GM19463 (cell line): Measurements from ENCODE around the gene PEX1.
"Not testable (repeated sequence)": the region's sequence is repeated elsewhere in the genome, so short reads cannot be mapped to it uniquely, and the experiment has no call there.

Experiments
- ATAC-seq: cut with Tn5 transposase; IDR thresholded peaks from one replicate; pipeline ENCODE4 v1.9.1; 2021; ENCODE audit warnings: mild to moderate bottlenecking, moderate library complexity; ENCODE audit not compliant: unreplicated experiment

The PEX1 gene

DNA sequence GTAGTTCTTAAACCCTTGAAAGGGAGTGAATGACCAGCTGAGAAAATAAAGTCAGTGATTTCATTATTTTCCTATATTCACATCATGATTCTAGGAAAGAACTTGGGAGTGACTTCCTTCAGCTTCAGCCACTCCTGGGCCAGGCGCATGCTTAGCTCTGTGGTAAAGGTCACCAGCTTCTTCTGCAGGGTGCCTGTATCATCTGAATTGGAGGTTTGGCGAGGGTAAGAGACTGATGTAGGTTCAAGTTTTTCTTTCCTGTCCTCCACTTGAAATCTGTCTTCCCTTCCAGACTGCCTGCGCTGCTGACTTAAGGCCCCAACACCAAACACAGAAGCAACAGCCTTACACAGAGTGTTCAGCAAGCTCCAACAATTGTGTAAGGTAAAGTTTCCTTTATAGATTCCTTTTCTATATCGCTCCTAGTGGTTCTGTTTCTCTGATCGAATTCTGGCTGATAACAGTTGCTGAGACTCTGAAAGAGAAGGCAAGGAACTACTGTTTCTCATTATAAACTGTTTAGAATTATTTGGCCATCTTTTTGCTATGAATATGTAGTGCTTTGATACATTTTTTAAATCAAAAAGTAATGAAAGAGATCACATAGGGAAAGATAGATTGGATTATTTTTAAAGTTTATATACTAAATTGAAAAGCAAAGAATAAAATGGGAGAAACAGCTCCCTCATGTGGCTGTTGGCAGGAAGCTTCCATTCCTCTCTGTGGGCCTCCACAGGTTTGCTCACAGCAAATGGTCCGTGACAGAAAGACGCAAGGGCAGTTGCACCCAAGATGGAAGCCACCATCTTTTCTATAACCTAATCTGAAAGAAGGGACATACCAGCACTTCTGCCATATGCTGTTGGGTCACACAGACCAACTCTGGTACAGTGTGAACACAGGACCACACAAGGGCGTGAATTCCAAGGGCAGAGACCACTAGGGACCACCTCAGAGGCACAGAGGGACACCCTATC is 67.0 kb downstream of the PEX1 start:
- peak; percentile 81 for ATAC-seq

DNA sequence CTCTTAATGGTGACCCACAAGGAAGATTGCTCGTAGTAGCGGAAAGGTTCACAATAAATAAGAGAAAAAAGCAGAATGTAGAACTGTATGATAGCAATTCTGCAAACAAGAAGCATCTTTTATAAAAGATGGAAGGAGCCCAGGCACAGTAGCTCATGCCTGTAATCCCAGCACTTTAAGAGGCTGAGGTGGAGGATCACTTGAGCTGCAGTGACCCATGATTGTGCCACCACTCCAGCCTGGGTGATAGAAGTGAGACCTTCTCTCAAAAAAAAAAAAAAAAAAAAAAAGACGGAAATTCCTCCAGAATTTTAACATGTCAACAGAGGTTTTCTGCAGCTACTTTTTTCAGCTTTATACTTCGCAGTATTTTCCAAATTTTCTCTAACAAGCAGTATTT is 67.8 kb downstream of the PEX1 start:
- ATAC-seq = no peak

DNA sequence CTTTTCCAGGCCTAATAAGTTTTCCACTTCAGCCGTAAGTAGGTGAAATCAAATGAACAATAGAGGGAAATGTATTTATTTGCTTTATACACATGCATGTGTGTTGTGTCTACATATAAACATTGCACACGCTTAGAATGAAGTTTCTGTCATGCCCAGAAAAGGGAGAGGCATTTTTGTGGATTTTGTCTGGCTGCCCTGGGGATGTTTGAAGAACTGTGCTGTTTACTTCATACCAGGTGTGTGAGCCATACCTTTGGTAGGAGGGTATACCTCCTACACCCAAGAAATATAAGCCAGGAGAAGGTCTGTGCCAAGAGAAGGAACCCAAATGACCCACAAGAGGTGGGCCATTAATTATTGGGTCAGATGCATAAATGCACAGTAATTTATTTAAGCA is 68.2 kb downstream of the PEX1 start:
- ATAC-seq = no peak

DNA sequence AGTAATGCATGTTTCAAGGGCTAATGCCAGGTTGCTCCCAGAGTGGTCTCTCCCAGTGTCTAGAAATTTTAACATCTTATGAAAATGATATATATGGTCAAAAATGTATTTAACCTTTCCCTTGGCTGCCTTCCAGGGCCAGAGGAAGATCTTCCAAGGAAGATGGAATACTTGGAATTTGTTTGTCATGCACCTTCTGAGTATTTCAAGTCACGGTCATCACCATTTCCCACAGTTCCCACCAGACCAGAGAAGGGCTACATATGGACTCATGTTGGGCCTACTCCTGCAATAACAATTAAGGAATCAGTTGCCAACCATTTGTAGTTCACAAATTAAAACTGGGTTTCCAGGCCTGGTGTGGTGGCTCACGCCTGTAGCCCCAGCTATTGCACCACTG is 72.1 kb downstream of the PEX1 start:
- no peak for ATAC-seq

DNA sequence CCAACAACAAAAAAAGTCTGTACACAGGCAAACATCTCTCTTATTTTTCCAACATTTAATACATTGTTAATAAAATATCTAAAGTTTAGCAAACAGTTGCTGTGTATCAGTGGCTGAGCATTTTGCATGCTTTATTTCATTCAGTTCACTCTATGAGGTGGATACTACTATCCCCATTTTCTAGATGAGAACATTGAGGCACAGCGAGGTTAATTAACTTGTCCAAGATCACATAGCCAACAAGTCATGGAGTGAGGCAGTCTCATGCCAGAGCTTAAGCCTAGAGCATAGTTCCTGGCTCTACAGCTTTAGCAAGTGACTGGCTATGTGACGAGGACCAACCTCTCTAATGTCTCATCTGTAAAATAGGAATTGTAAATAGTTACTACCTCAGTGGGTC is 76.7 kb downstream of the PEX1 start:
- no peak for ATAC-seq

DNA sequence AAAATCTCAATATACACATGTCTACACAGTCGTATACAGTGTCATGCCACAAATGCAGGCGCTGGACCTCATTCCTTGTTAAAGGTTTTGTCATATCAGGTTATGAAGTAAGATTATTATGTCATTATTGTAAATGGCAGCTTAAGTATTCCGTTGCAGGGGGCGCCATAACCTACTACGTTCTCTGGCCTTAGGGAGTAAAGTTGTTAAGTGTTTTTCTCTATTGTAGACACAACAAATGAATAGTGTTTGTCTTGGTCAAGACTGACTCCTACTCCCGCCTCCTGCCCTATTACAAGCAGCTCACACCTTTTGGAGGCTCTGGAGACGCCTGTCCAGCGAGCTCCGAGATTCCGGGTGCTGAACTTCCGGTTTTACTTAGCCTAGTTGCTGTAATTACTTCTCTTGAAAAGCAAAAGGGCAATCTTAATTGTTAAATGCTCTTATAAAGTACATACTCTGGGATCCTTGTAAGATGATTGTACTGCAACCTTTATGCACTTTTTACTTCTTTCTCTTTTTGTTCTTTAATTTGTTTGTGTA is 80.0 kb downstream of the PEX1 start:
- peak; percentile 36 for ATAC-seq

DNA sequence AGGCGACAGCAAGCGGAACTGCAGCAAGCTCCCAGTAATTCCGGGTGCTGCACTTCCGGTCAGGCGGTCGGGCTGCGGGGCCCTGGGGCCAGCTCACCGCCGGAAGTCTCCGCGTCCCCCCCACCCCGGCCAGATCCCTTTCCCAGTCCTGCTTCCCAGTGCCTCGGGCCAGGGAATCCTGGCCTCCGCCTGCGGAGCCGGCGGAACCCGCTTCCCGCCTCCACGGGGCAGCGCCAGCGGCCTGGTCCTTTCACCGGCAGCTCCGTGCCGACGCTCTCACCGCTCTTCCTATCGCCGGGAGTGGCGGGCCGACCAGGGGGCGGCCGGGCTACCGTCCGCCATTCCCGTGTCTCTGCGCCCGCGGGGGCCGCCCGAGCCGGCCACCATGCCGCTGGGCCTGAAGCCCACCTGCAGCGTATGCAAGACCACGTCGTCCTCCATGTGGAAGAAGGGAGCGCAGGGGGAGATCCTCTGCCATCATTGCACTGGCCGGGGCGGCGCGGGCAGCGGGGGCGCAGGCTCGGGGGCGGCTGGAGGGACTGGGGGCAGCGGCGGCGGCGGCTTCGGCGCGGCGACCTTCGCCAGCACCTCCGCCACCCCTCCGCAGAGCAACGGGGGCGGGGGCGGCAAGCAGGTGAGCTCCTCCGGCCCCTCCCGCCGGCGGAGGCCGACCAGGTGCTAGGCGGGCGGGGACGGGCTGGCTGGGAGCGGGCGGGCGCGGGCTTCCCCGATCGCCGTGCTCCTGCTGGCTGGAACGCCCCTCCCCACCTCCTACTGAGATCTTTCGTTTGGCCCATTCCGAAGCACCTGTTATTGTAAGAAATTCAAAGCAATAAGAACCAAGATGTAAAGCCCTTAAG is 80.7 kb downstream of the PEX1 start, which contains the start of gene GATAD1:
Gene GATAD1 (plus strand): TSS at position 138 of the 860 bp plus-strand sequence. CDS start 248 bp downstream, at position 386.
- ATAC-seq = peak; percentile 86

DNA sequence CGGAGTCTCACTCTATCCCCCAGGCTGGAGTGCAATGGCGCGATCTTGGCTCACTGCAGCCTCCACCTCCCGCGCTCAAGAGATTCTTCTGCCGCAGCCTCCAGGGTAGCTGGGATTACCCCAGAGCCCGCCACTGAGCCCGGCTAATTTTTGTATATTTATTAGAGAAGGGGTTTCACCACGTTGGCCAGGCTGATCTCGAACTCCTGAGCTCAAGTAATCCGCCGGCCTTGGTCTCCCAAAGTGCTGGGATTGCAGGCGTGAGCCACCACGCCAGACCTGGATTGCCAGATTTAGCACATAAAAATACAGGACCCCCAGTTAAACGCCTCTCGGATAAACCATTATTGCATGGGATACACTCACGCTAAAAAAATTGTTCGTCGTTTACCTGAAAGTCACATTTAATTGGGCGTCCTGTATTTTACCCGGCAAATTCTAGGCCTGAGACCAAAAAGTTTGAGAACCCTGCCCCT is 81.4 kb downstream of the PEX1 start:
- no peak for ATAC-seq

DNA sequence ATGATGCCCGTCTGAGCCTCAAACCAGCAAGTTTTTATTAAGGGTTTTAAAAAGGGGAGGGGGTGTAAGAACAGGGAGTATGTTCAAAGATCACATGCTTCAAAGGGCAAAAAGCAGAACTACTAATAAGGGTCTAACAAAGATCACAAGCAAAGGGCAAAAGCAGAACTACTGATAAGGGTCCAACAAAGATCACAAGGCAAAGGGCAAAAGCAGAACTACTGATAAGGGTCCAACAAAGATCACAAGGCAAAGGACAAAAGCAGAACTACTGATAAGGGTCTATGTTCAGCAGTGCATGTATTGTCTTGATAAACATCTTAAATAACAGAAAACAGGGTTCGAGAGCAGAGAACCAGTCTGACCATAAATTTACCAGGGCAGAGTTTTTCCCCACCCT is 85.6 kb downstream of the PEX1 start:
- not testable (repeated sequence) for ATAC-seq

DNA sequence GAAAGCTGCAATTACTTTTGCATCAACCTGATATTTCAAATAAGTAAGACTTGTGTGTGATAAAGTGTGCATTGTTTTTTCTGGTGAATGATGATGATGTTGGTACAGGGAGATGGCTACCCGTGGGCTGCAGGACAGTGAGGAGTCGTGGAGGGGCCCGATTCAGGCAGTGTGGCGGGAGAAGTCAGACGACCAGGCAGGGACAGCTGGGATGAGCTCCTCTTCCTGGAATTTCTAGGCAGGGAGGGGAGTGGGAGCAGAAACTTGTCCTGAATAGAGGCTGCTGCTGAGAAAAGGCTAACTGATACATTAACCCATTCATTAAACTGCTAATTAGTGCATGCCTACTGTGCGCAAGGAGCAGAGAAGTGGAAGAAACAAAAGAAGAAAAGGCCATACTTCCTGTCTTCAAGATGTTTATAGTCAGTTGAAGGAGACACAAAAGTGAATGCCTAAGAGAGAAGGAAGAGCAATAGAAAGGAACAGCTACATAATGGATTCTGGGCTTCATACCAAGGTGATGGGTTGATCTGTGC is 90.3 kb downstream of the PEX1 start:
- no peak for ATAC-seq
